Right forelimb (tissue), 1 donor: ENCODE measurements around the gene CLSTN2.

ENCODE experiments used
- DNase-seq: peaks from one replicate; pipeline ENCODE4 v3.0.0-alpha.2; 2018

Gene CLSTN2

DNA sequence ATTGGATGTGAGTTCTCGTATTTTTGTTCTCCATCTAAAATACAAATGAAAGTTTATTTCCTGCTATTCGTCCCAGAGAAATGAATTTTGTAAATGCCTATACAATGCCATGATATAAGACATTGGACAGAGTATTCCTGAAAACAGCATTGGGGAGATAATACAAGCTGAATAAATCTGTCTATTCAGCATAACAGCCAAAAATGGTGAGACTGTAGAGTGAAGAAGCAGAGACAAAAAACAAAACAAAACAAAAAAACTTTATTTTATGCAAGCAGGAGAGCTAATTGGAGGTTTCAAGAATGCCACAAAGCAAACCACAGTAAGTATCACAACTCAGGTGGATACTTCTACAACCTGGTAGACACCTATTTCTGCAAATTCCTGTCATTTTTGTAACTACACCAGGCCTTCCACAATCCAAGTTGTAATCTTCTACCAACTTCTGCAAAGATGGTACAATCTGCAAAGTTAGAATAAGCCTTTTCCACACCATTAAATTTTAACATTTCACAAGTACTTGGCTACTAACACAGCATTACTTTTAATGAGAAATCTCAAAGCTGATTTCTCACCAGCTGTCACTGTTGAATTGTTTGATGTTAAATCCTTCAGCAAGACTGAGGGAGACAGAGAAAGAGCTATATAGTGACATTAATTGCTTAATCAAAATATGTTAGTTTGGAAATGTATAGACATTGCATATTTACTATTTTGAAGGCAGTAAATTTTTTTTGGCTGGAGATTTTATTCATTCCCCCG, 163.1 kb downstream of the CLSTN2 start:
- DNase-seq: no peak

DNA sequence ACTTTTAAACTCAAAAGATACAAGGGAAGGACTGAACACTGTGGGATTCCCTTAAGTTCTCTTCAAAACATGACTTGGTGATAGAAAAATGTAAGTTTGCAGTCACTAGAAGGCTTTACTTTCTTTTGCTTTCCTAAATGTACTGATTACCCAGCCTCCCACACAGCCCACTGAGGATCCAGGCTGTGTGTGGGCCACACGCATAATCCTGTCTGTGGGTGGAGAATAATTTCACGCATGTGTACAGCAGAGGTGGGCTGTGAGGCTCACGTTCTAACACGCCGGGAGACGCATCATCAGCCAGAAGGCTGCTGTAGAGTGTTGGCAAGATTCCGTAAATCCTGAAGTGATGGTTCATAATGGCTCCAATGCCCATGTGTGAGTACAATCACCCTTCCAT, 165.5 kb downstream of the CLSTN2 start:
- no peak for DNase-seq

DNA sequence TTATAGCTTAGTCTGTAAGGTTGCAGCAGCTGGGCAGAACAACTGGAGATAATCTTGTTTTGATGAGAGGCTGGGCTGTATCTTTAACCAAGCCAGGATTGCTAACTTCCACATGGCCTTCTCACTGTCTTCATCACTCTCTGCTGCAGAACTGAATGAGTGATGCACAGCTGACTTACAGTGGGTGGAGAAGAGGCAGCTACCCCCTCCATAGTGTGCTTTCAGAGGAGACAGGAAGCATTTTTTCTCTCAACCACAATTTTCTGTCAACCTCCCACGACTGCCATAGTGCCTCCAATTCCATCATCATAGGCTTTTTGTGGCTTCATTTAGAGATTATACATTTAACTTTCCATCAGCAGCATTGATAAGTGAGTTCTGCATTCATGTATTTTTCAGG, 168.2 kb downstream of the CLSTN2 start:
- DNase-seq: no peak

DNA sequence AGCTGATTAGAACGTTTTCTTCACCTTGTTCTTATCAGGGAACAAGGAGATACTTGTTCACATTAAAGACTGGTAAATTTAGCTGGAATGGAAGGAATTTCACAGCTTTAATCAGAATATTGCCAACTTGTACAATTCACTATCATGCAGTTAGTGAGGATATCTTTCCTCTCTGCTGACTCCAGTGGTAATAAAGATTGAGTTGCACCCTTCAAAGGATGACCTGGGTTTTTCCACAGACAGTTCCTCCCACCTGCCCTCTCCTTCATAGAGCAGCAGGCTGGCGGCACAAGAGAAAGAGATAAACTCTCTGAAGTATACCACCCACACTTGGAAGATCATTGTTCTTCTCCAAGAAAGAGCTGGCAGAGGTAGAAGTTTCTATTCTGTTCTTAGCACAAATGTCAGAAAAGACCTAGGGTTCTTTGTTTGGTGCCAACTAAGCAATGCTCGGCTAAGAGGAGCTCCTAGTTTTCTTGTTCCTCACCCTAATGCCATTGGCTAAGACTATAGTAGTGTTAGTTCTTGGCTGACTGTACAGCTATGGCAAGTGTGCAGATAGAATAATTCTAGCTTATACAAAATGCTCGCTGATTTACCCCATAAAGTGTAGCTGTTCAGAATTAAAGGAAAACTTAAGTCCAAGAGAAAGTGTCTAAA, 169.1 kb downstream of the CLSTN2 start:
- DNase-seq: no peak

DNA sequence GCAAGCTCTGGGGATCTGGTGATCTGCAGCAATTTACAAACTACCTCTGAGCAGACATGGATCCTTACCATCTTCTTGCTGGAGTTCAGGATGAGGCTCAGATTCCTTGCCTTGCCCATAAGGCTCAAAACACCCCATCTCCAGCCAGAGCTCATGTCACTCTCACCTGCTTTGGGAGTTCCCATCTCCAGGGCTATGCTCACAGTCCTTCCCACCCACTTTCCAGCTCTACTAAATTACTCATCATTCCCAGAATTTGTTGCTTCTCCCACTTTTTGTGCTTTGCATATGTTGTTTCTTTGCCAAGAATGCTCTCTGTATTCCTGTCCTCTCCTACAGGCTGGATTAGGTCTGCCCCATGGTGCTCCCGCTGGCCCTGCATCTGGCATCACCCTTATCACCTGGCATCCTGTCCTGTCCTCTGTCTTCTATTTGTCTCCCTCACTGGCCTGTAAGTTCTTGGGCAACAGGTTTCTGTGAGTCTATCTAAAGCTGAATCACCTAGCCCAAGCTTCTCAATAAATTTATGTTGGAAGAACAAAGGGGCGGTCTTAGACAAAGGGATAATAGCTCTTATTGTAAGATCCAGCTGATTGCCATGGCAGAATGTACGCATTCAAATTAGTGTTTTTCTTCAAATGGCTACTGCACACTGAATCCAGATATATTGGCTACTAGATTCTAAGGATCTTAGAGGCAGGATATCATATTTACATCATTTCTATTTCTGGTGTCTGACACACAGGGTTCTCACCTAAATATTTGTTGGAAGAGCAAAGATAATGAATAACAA, 179.2 kb downstream of the CLSTN2 start:
- no peak for DNase-seq

DNA sequence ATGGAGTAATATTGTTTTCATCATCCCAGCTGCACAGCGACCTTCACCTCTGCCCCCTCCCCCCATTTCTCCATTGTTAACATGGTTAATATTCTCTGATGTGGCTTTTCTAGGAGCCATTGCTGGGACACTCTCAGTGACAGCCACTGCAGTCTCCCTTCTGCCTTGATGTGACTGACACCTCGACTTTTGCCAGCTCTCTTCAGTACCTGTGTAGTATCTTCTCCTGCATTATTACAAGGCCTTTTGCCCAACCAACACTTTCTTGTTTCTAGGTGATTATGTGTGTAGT, 179.8 kb downstream of the CLSTN2 start:
- DNase-seq: no peak

DNA sequence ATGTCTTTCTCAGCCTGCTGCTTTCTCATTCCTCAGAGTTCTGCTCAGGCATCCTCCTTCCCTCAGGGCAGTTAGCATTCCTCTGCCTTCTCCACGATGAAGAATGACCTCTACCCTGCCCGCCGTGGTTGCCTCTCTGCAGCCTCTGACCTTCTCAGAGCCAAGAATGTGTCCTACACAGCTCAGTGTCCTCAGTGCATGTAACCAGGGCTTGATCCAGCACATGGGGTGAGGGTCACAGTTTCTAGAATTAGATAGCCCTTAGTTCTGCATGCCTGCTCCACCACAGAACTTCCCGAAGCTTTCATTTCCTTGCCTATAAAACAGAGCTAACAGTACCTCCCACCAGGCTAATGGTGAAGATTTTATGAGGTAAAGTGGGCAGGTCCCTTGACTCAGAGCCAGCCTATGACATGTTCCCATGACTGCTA, 182.1 kb downstream of the CLSTN2 start:
- no peak for DNase-seq

DNA sequence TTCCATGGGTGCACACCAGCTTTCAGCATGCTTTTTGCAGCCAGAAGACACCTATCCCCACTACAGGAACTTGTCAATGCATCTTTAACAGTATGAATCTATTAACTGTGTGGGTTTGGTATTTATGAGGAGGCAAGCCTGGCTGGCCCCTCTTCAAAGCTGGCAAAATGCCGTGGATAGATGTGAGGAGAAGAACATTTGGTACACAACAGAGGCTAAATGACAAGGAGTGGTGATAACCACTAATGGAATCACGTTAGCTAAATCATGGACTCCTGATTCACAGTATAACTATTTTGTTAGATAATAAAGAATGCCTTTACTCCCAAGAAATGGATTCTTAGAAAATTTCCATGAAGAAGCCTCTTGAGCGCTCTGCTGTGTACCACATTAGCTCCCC, 187.2 kb downstream of the CLSTN2 start:
- no peak for DNase-seq

DNA sequence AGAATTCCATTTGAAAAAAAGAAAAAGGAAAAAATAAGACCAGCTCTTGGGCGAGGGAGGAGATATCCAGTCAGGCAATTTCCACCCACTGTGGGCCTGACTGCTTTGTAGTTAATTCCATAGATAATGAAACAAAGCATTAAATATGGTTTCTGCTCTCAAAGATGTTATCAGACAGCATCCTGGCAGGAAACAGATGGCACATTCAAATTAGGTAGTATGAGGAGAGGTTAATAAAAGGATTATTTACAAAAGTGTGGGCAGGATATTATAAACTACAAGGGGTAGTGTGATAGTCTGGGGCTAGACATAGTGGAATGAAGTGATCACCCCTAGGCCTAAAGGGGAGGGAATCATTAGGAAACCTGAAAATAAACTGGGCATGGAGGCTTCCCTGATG, 193.2 kb downstream of the CLSTN2 start:
- DNase-seq: no peak

DNA sequence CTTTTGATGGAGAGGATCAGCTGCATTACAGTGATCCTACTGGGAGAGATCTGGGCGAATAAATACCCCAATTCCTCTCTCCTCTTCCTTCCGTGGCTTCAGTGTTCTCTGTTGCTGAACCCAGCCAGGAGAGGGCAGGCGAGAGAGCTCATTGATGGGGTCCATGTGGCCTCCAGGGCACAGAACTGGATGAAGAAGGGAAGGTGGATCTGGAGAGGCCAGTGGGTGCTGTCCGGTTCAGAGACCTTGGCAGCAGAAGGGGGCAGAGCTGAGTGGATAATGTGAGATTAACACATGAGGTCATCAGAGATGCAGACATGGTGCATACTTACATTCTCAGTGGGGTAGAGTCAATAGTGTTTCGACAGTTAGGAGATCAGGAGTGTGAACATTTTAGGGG, 193.6 kb downstream of the CLSTN2 start:
- no peak for DNase-seq

DNA sequence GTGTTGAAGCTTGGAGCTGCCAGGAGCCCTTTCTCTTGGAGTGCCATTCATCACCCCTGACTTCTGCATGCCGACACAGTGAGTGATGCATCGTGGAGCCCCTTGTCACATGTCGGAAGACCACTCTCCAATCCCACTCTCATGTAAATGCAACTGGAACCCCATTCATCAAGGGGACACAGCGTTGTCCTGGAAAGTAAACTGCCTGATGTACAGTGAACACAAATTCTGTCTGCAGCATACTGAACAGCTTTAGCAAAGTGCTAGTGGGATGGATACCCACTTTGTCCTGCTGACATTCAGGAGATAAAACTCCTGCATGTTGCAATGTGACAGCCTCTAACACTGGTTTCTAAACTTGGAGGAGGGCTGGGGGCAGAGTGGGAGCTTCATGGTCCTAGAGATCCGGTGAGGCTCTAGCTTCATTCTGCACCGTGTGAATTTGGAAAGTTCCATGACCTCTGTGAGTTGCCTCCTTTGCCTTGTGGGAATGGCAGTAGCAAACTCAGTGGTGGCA, 194.8 kb downstream of the CLSTN2 start:
- no peak for DNase-seq

DNA sequence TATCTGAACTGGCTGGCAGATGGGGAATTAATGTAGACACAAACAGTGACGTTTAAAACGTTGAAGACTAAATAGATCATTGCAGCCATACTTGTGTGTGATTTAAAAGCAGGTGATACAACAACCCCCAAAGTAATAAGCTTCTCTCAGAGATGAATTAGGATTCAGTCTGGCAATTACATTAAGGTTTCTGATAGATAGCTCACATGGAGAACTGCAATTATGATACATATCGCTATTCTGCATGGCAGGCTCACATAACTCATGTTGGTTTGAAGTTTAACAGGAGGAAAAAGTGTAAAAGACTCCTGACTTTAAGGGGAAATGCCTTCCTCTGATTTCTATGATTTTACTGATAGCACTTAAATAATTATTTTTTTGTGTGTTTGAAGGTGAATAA, 196.9 kb downstream of the CLSTN2 start:
- DNase-seq: no peak

DNA sequence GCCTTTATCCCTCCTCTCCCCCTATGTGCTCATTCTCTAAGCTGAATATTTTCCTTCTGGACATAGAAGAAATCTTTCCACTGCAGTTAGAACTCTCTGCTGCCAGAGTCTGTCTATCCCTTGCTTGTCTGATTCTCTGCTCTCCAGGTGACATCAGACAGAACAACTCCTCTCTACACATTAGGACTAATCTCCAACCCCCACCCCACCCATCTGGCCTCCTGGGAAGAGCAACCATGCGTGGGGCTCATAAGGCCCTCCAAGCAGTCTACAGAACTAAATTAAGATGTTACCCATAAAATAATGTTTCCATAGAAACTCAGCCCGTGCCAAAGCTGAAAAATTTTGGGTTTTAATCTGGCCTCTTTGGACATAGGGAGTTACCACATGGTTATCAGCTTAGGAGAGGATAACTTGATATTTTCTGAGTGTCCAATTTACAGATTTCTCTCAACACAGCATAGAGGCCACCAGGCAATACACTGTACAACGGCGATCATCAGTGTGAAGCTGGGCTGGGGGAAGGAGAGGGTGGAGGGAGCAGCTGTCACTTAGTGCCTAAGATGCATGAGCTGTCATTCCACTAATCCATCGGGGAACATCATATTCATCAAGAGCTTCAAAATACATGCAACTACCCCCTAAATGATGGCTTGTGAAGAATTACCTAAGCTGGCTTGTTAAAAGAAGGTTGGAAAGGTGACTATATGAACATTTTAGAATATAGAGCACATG, 199.4 kb downstream of the CLSTN2 start:
- no peak for DNase-seq

DNA sequence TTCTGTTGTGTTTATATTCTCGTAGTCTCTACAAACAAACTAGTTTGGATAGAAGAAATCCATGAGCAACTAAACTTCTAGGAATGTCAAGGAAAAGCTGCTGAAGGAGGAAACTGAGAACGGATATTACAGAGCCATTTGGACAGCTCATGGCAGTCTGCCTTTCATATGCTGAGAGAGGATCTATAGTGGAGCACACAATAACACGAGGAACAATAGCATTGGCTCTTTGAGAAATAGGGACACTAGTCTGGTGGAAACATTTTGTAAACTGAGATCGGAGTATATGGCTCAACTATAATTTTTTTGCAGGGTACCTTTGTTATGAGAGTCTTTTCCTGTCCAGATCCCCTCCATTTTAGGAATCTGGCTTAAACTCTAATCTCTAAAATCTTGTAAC, 200.5 kb downstream of the CLSTN2 start:
- no peak for DNase-seq

DNA sequence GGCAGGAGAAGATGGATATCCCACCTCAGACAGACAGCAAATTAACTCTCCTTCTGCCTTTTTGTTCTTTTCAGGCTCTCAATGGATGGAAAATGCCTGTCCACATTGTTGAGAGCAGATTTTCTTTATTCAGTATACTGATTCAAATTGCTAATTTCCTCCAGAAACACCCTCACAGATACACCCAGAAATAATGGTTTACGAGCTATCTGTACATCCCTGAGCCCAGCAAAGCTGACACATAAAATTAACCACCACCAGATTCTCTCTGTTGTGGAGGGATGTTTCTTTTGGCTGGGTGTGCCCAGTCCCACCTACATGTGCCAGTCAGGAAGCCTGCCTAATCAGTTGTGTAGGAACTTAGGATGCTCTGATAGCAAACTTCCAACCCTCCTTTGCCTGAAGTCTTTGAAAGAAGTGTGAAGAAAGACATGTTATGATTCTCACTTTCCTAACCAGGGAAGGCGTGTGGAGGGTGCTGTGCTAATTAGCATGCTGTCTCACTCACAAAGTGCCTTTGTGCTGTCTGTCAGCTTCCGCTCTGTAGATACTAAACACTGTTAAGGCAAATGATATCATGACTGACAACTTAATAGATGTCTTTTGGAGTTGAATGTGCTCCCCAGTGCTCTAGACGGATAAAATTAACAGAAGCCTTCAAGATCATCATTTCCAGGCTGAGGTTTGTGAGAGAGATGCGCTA, 208.5 kb downstream of the CLSTN2 start:
- no peak for DNase-seq

DNA sequence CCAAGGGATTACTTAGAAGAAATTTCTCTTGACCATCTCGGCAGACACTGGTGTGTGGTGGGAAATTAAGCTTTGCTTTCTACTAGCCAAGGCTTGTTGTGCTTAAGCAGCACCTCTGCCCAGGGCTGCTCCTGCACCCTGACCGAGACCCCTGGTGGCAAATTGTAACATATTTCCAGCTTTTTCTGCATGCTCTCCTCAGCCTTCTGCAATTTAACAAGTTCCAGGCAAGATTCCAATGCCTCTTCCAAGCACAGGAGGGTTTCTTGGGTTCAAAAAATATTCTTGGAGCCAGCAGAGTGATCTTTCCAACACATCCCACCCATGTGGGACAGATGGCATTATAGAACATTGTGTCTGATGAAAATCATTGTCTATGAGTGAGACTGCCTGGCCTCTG, 210.5 kb downstream of the CLSTN2 start:
- no peak for DNase-seq

DNA sequence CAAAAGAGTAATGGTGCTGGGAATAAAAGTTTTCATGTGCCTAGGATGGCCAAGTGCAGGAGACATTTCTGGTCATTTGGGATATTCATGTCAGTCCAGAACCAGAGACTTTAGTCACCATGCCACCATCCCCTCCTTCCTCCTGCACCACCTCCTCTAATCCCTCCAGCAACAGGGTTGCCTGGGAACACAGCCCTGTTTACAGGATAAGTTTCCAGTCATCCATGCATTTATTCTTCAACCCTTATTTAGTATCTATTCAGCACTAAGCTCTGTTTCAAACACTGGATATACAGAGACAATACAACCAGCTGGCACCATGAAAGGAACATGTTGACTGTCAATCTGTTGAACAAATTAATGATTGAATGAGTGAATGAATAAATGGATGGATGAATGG, 211.7 kb downstream of the CLSTN2 start:
- DNase-seq: no peak

DNA sequence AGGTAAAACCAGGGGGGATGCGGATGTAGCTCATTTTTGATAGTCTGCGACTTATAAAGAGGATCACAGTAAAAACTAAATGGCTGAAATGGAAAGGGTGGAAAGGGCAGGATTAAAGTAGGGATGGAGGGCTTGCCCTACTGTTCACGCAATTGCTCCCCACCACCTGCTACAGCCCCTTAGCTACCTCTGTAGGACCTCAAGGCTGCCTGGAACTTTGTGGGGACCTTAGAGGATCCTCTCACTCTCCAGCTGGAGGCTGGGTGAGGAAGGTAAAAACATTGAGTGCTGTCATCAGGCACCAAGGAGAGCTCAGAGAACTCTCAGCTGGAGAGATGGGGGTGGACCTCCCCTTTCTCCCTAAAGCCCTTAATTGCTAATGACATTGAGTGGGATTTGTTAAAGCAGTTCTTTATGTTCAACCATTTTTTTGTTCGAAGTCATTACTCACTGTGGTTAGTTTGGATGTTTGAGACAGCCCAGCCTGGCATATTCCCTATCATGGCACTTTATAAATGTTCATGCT, 213.0 kb downstream of the CLSTN2 start:
- DNase-seq: no peak

DNA sequence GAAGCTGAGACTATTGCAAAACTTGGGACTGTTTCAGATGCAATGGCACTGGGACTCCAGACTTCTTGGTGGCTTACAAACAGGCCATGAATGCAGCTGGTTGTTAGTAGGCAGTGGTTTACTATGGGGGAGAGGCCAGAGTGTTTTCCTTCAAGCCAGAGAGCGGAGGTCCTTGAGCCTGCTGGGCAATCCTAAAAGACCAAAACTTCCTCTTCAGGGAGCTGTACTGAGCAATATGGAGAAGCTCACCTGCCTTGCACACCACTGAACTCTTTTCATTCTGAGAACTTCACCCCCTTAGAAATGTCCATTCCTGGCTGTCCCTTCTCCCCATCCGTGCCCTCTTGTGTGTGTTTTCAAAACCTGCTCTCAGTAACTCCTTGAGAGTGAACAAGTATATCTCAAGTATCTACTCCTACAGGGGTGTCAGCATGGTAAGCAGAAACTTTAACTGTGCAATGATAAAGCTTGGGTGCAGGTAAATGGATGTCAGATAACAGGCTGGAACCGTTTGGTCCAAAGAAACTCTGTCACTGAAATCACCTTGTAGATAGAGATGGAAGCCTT, 213.9 kb downstream of the CLSTN2 start:
- no peak for DNase-seq

DNA sequence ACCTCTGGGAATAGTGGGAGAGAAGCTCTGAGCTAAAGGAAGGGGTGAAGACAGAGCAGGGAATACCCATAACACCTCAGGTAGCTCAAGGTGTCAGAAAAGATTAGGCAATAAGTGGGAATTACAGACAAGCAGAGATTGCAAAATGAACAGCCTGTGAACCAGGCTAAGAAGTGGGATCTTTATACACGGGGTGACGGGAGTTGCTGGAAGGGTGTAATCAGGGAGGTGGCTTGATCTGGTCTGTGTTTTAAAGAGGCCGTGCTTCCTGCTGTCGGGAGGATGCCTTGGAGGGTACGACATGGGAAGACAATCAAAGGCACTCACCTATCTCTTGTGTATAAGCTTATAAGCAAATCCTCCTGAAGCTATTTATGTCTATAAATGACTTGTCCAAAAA, 216.3 kb downstream of the CLSTN2 start:
- DNase-seq: no peak

DNA sequence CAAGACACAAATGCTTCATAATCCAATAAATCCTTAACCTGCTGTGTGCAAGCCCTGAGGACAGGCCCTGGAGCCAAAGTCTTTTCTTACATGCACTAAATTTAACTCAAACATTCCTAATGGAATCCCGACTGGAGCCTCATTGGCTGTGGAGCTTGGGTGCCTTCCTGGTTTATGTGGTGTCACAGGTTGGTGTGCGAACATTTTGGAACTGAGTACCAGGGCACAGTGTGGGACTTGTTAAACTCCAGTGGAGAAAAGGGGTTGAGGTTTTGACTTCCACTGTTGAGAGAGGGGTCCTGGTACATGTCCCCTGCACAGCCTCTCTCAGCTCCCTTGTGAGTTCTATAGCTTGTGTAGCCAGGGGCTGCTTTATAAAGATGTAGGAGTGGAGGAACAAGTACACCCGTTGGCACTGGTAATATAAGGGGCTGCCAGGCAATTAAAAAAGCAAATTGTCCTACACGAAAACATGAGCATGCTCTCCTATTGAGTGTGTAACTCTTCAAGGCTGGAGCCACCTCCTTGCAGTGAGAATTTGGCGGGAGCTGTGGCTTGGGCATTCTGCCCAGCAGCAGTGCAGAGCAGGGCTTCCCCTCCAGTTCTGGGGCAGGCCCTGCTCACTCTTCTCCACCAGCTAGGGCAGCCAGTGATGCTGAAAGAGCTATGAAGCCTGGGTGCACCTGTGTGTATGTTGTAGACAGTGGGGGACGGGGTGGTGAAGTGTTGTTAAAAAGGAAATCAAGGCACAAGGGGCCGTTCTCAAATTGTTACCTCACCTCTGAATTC, 218.1 kb downstream of the CLSTN2 start:
- no peak for DNase-seq
